GM04503 (cell line): ENCODE data around the gene CCDC88B.
"Not testable (repeated sequence)": the region's sequence is repeated elsewhere in the genome, so short reads cannot be mapped to it uniquely, and the experiment has no call there.

ENCODE experiments used
- DNase-seq: peaks from one replicate; pipeline ENCODE4 v3.0.0-alpha.2; 2012; ENCODE audit warnings: low read depth

The CCDC88B gene

GRCh38 chr11:64304316-64305072 is 35.5 kb upstream of the CCDC88B start:
- DNase-seq = no peak

GRCh38 chr11:64305075-64305690 is 34.8 kb upstream of the CCDC88B start, which contains the start of gene ESRRA:
Gene ESRRA, plus strand, starts transcription at chr11:64305524. Its CDS starts 1,656 bp downstream, at chr11:64307180.
- DNase-seq = no peak

GRCh38 chr11:64305691-64306562 is 34.1 kb upstream of the CCDC88B start:
- DNase-seq = no peak

GRCh38 chr11:64306563-64306875 is 33.5 kb upstream of the CCDC88B start:
- DNase-seq = no peak

GRCh38 chr11:64306876-64307622 is 33.0 kb upstream of the CCDC88B start:
- DNase-seq = no peak

- not testable (repeated sequence) for DNase-seq
Measured at GRCh38 chr11:64307795-64308194, 32.2 kb upstream of the CCDC88B start.

- DNase-seq = no peak
Measured at GRCh38 chr11:64312947-64313346, 27.1 kb upstream of the CCDC88B start.

- DNase-seq = no peak
Measured at GRCh38 chr11:64313491-64314145, 26.4 kb upstream of the CCDC88B start.

- no peak for DNase-seq
Measured at GRCh38 chr11:64314146-64314804, 25.7 kb upstream of the CCDC88B start.

GRCh38 chr11:64314805-64315561 is 25.0 kb upstream of the CCDC88B start:
- DNase-seq = no peak

- DNase-seq = not testable (repeated sequence)
Measured at GRCh38 chr11:64315667-64316526, 24.1 kb upstream of the CCDC88B start.

- DNase-seq = no peak
Measured at GRCh38 chr11:64316672-64317324, 23.2 kb upstream of the CCDC88B start.

GRCh38 chr11:64317325-64317960 is 22.6 kb upstream of the CCDC88B start, which contains the start of gene TRMT112:
Gene TRMT112, minus strand, starts transcription at chr11:64317559. Its CDS starts 33 bp downstream, at chr11:64317526.
- peak; percentile 83 for DNase-seq

- DNase-seq = peak; percentile 77
Measured at GRCh38 chr11:64317961-64318765, 21.8 kb upstream of the CCDC88B start, which contains the start of gene PRDX5. Gene PRDX5, plus strand, starts transcription at chr11:64318121. Its CDS starts 95 bp downstream, at chr11:64318216.

GRCh38 chr11:64318766-64319761 is 20.9 kb upstream of the CCDC88B start:
- DNase-seq = no peak

GRCh38 chr11:64320556-64320955 is 19.4 kb upstream of the CCDC88B start:
- DNase-seq = no peak
